ENCODE measurements around the gene COG5. TPM values are rescaled to one million over a fixed set of nuclear protein-coding genes. Genes with fewer than 3 reads are reported as not detected.

The COG5 gene
- total RNA-seq, 1 experiment from 2014 or later = 23.6 TPM

GRCh38 chr7:107579885-107580715 is 16.4 kb upstream of the COG5 start, which contains the start of gene BCAP29:
Gene BCAP29 (plus strand): TSS chr7:107580246. CDS start chr7:107580773, 527 bp downstream.
- peak within 1 kb of the TSS; percentile 56 for H3K27ac Mint-ChIP-seq (ENCODE audit: unreplicated experiment)
- peak within 1 kb of the TSS; percentile 70 for H3K4me3 Mint-ChIP-seq (ENCODE audit: low read depth, unreplicated experiment)
- intact Hi-C loops (cut with micrococcal nuclease; ENCODE audit: unreplicated experiment) = loop anchor here (10.0 kb wide), 1 partner anchor 145 kb away; no protein-coding TSS in a partner anchor
- H3K27me3 Mint-ChIP-seq (ENCODE audit: unreplicated experiment) = no peaks in the 10 kb centered on the region
- CTCF ChIA-PET = no interaction called here
- peaks cover 16% of the 10 kb centered on the region for H3K36me3 Mint-ChIP-seq (ENCODE audit: insufficient read depth, unreplicated experiment)
- TF ChIP-seq CTCF (IDR thresholded peaks at IDR 0.05; ENCODE audit: unreplicated experiment) = no peak
- DNase-seq = peak; percentile 67
- H3K9me3 Mint-ChIP-seq (ENCODE audit: low read depth, unreplicated experiment) = no peaks in the 10 kb centered on the region
- BruUV-seq (replicated peaks) = no TSS peak
- no peaks in the 10 kb centered on the region for H3K4me1 Mint-ChIP-seq (ENCODE audit: low read depth, unreplicated experiment)

GRCh38 chr7:107579554-107579884 is 15.8 kb upstream of the COG5 start:
- H3K9me3 Mint-ChIP-seq (ENCODE audit: low read depth, unreplicated experiment) = no peaks in the 10 kb centered on the region
- no peaks in the 10 kb centered on the region for H3K4me1 Mint-ChIP-seq (ENCODE audit: low read depth, unreplicated experiment)

GRCh38 chr7:107573537-107573936 is 9.8 kb upstream of the COG5 start:
- no peaks in the 10 kb centered on the region for H3K9me3 Mint-ChIP-seq (ENCODE audit: low read depth, unreplicated experiment)
- CTCF ChIA-PET = no interaction called here
- H3K27ac Mint-ChIP-seq (ENCODE audit: unreplicated experiment) = no peak overlapping the region
- no peak for TF ChIP-seq CTCF (IDR thresholded peaks at IDR 0.05; ENCODE audit: unreplicated experiment)
- intact Hi-C loops (cut with micrococcal nuclease; ENCODE audit: unreplicated experiment) = no loop called here
- H3K36me3 Mint-ChIP-seq (ENCODE audit: insufficient read depth, unreplicated experiment) = peaks cover 5% of the 10 kb centered on the region
- no peaks in the 10 kb centered on the region for H3K4me1 Mint-ChIP-seq (ENCODE audit: low read depth, unreplicated experiment)
- no TSS peak for BruUV-seq (replicated peaks)
- H3K27me3 Mint-ChIP-seq (ENCODE audit: unreplicated experiment) = no peaks in the 10 kb centered on the region
- no peak for DNase-seq
- no peak overlapping the region for H3K4me3 Mint-ChIP-seq (ENCODE audit: low read depth, unreplicated experiment)

More at GRCh38 chr7:107579554-107579884, 15.8 kb upstream of the COG5 start:
- Mint-ChIP-seq H3K27me3 (ENCODE audit: unreplicated experiment) (no peaks in the 10 kb centered on the region), H3K36me3 (ENCODE audit: insufficient read depth, unreplicated experiment) (peaks cover 16% of the 10 kb centered on the region), H3K27ac (ENCODE audit: unreplicated experiment) (peak overlapping the region; percentile 56), H3K4me3 (ENCODE audit: low read depth, unreplicated experiment) (peak overlapping the region; percentile 70)
- no peak for DNase-seq
- intact Hi-C loops (cut with micrococcal nuclease; ENCODE audit: unreplicated experiment) = no loop called here
- no peak for TF ChIP-seq CTCF (IDR thresholded peaks at IDR 0.05; ENCODE audit: unreplicated experiment)
- BruUV-seq (replicated peaks) = TSS peak; percentile 70
- CTCF ChIA-PET = no interaction called here

GRCh38 chr7:107570298-107570697 is 6.6 kb upstream of the COG5 start:
- Mint-ChIP-seq H3K27me3 (ENCODE audit: unreplicated experiment) (no peaks in the 10 kb centered on the region), H3K36me3 (ENCODE audit: insufficient read depth, unreplicated experiment) (no peaks in the 10 kb centered on the region), H3K4me1 (ENCODE audit: low read depth, unreplicated experiment) (peaks cover 9% of the 10 kb centered on the region), H3K9me3 (ENCODE audit: low read depth, unreplicated experiment) (no peaks in the 10 kb centered on the region), H3K4me3 (ENCODE audit: low read depth, unreplicated experiment) (no peak overlapping the region), H3K27ac (ENCODE audit: unreplicated experiment) (no peak overlapping the region)
- DNase-seq = no peak
- BruUV-seq (replicated peaks) = no TSS peak
- TF ChIP-seq CTCF (IDR thresholded peaks at IDR 0.05; ENCODE audit: unreplicated experiment) = no peak
- CTCF ChIA-PET = no interaction called here
- intact Hi-C loops (cut with micrococcal nuclease; ENCODE audit: unreplicated experiment) = no loop called here

Measured in Calu3 (cell line).